ENCODE results near the gene CRTAC1. TPM values are rescaled to one million over a fixed set of nuclear protein-coding genes. Genes with fewer than 3 reads are reported as not detected.

The CRTAC1 gene
- total and polyA plus RNA-seq, 9 of the 15 experiments (the other 6 are each of a cell fraction or from before 2014, with no cell fraction given), result not detected

GRCh38 chr10:97889461-97890265, 140.8 kb downstream of the CRTAC1 start (continued):
- TF ChIP-seq ZNF766 (CRISPR knock-in tag; conservative IDR thresholded peaks at IDR 0.05), result 0 out of 2 replicates have a peak, but pooled peaks have one; percentile 41
- no peak for TF ChIP-seq SUPT5H (IDR thresholded peaks at IDR 0.05)
- TF ChIP-seq FOXA3 (CRISPR knock-in tag; conservative IDR thresholded peaks at IDR 0.05 in 1 of 2, IDR thresholded peaks at IDR 0.05 in 1 of 2), result peak; percentile 30 to 46; a peak in 1 of 4 replicates
- TF ChIP-seq HMG20A (CRISPR knock-in tag; conservative IDR thresholded peaks at IDR 0.05), result no peak
- peak in 1 of 2 experiments; percentile 35; a peak in 1 of 4 replicates for TF ChIP-seq MNT (conservative IDR thresholded peaks at IDR 0.05)
- TF ChIP-seq NCOR1 (IDR thresholded peaks at IDR 0.05), result peak; percentile 16; the same call in 1 of the 2 replicates
- TF ChIP-seq NR4A1 (CRISPR knock-in tag; IDR thresholded peaks at IDR 0.05), result no peak
- TF ChIP-seq NR4A1 (tag; IDR thresholded peaks at IDR 0.05), result 0 out of 2 replicates have a peak, but pooled peaks have one; percentile 22
- peak; percentile 67 for TF ChIP-seq VEZF1 (CRISPR knock-in tag; IDR thresholded peaks at IDR 0.05)
- TF ChIP-seq KDM1A (IDR thresholded peaks at IDR 0.05), result peak in 1 of 2 experiments; percentile 91; a peak in 2 of 4 replicates
- no peak for TF ChIP-seq RBM25 (IDR thresholded peaks at IDR 0.05; ENCODE audit: low read depth, low read length, severe bottlenecking)
- peak; percentile 41; the same call in 1 of the 2 replicates for TF ChIP-seq BHLHE40 (IDR thresholded peaks at IDR 0.05; ENCODE audit: low read length)
- peak; percentile 87 to 90 for TF ChIP-seq NRF1 (conservative IDR thresholded peaks at IDR 0.05 in 1 of 2, IDR thresholded peaks at IDR 0.05 in 1 of 2)
- TF ChIP-seq NFE2 (IDR thresholded peaks at IDR 0.05; ENCODE audit: low read depth), result peak; percentile 50; the same call in 1 of the 2 replicates
- TF ChIP-seq MITF (IDR thresholded peaks at IDR 0.05), result 0 out of 2 replicates have a peak, but pooled peaks have one; percentile 41
